A549 treated with Hydrocortisone at 1 μM for 4 hours (cell line): ENCODE results near the gene CHAC1. TPM values are rescaled to one million over a fixed set of nuclear protein-coding genes. Genes with fewer than 3 reads are reported as not detected.

Experiments
- total RNA-seq: library from RNA; stranded (reverse); fragments of 200-300 nt; extraction: Qiagen RNA extraction; gene quantifications from 5 replicates; pipeline ENCODE4 v1.2.3, GENCODE V29; 2022

Gene CHAC1
- total RNA-seq: 5.9 to 14.3 TPM (median 8.6 TPM) in 5 replicates

GRCh38 chr15:40952901-40953712 lies at the start of gene CHAC1:
Gene CHAC1, plus strand, starts transcription at chr15:40953471. Its CDS starts 113 bp downstream, at chr15:40953584.

GRCh38 chr15:40928821-40929659 lies 24.2 kb upstream of the CHAC1 start, which contains the start of gene DLL4:
Gene DLL4, plus strand, starts transcription at chr15:40929340. Its CDS starts 329 bp downstream, at chr15:40929669.

Other genes starting within 250 kb of the CHAC1 start
- gene RMDN3, start 198.2 kb upstream of the CHAC1 start, total RNA-seq: 21.4 to 26.1 TPM (median 22.6 TPM) in 5 replicates
- gene GCHFR, start 189.4 kb upstream of the CHAC1 start, total RNA-seq: 6.3 to 8.6 TPM (median 7.9 TPM) in 5 replicates
- 0.06 to 0.13 TPM (median 0.10 TPM) in 3 of 5 replicates, not detected in the others for gene C15orf62, start 183.5 kb upstream of the CHAC1 start, total RNA-seq
- gene ZFYVE19, start 146.4 kb upstream of the CHAC1 start, total RNA-seq: 14.8 to 17.6 TPM (median 17.2 TPM) in 5 replicates
- gene DNAJC17, start 146.0 kb upstream of the CHAC1 start, total RNA-seq: 21.2 to 25.9 TPM (median 24.3 TPM) in 5 replicates
- 0.17 to 0.32 TPM in 2 of 5 replicates, not detected in the others for gene PPP1R14D, start 124.8 kb upstream of the CHAC1 start, total RNA-seq
- gene SPINT1, start 109.4 kb upstream of the CHAC1 start, total RNA-seq: 0.62 to 0.90 TPM (median 0.81 TPM) in 5 replicates
- gene RHOV, start 79.2 kb upstream of the CHAC1 start, total RNA-seq: 3.7 to 4.8 TPM (median 4.6 TPM) in 5 replicates
- gene VPS18, start 59.0 kb upstream of the CHAC1 start, total RNA-seq: 20.7 to 24.0 TPM (median 22.8 TPM) in 5 replicates
- gene DLL4, start 24.1 kb upstream of the CHAC1 start, total RNA-seq: 1.8 to 2.4 TPM (median 2.1 TPM) in 5 replicates
- 12.2 to 15.6 TPM (median 13.1 TPM) in 5 replicates for gene INO80, start 162.8 kb downstream of the CHAC1 start, total RNA-seq